Esophagus muscularis mucosa (tissue), 3 donors: ENCODE results near the gene CALML3.

Experiments
- EP300 ChIP-seq: sonication (generic); formaldehyde crosslinking; IDR thresholded peaks from one replicate; pipeline ENCODE4 v1.6.1; 2017; ENCODE audit warnings: antibody characterized with exemption
- TF ChIP-seq, protein P1 (sequence below), 3 experiments: fragments of 200-600 bp in 2 of 3; fragments of 450-650 bp in 1 of 3; sonication (generic) in 2 of 3; IDR thresholded peaks; one replicate each; pipeline ENCODE4 v1.5.1; 2017 to 2019; ENCODE audit warnings: antibody characterized with exemption in 3 of 3, mild to moderate bottlenecking in 2 of 3, moderate library complexity in 1 of 3

- TF ChIP-seq, protein P1, sequence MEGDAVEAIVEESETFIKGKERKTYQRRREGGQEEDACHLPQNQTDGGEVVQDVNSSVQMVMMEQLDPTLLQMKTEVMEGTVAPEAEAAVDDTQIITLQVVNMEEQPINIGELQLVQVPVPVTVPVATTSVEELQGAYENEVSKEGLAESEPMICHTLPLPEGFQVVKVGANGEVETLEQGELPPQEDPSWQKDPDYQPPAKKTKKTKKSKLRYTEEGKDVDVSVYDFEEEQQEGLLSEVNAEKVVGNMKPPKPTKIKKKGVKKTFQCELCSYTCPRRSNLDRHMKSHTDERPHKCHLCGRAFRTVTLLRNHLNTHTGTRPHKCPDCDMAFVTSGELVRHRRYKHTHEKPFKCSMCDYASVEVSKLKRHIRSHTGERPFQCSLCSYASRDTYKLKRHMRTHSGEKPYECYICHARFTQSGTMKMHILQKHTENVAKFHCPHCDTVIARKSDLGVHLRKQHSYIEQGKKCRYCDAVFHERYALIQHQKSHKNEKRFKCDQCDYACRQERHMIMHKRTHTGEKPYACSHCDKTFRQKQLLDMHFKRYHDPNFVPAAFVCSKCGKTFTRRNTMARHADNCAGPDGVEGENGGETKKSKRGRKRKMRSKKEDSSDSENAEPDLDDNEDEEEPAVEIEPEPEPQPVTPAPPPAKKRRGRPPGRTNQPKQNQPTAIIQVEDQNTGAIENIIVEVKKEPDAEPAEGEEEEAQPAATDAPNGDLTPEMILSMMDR (IDR thresholded peaks at IDR 0.05), result no peak
- no peak for TF ChIP-seq EP300
These were observed 7.9 kb downstream of the CALML3 start for GRCh38 chr10:5532618-5533097.
